HepG2 (cell line): ENCODE results near the gene HDAC5. TPM values are rescaled to one million over a fixed set of nuclear protein-coding genes. Genes with fewer than 3 reads are reported as not detected.
A peak's percentile ranks its signal among the peaks of the same experiment; 100 is the strongest.

Source experiments
- ATAC-seq: fragments of 200-7000 bp; cut with Tn5 transposase; 3 replicates; pipeline ENCODE4 v1.9.1; 2020; ENCODE audit warnings: mild to moderate bottlenecking, moderate library complexity
- BruUV-seq: library from RNA; stranded (reverse); fragments of 400-500 nt; replicated peaks from 2 replicates; lab custom pipeline; 2021; lab: Mats Ljungman, UMichigan
- CTCF ChIA-PET: fragments of 300-600 bp; formaldehyde crosslinking; extraction: SDS; loops from one replicate; lab custom pipeline; 2021; ENCODE audit warnings: low total read pairs, inconsistent platforms, low intra/inter-chr PET ratio; lab: Yijun Ruan, JAX
- POLR2A ChIA-PET: fragments of 350-600 bp; sonication (Branson Sonifier 250); formaldehyde crosslinking; loops from one replicate; lab custom pipeline; 2020; ENCODE audit warnings: antibody characterized with exemption, inconsistent platforms; lab: Yijun Ruan, JAX
- DNase-seq: peaks from one replicate; pipeline ENCODE4 v3.0.0-alpha.2; 2015; ENCODE audit warnings: low spot score
- FAIRE-seq: peaks from 3 replicates; lab custom pipeline; 2011; peaks lifted over from hg19 to GRCh38; lab: Jason Lieb, UNC
- H2AFZ ChIP-seq: one replicate; pipeline ENCODE4 v1.6.1; 2011; ENCODE audit warnings: low read length, inconsistent platforms
- H3K27ac ChIP-seq: fragments of 300-600 bp; 3 replicates; pipeline ENCODE4 v1.8.0; 2011; ENCODE audit warnings: mixed run types, mild to moderate bottlenecking, mixed read lengths, low read length, inconsistent platforms; ENCODE audit not compliant: insufficient read depth; ENCODE audit errors: extremely low read length
- H3K27me3 ChIP-seq, 2 experiments: fragments of 200-600 bp in 1 of 2; 2 replicates in 1 of 2; 3 replicates in 1 of 2; pipeline versions ENCODE4 v1.6.0 to v1.8.0; 2011; ENCODE audit warnings: low read length in 2 of 2, mild to moderate bottlenecking in 2 of 2, moderate library complexity in 2 of 2, inconsistent platforms in 1 of 2; ENCODE audit not compliant: insufficient read depth in 2 of 2, control insufficient read depth in 1 of 2
- H3K36me3 ChIP-seq, 2 experiments: fragments of 200-600 bp in 1 of 2; replicated peaks in 1 of 2; 2 replicates in 1 of 2; 3 replicates in 1 of 2; pipeline versions ENCODE4 v1.5.1 to v1.8.0; 2011; ENCODE audit warnings: low read length in 2 of 2, inconsistent platforms in 1 of 2; ENCODE audit not compliant: insufficient read depth in 2 of 2, control insufficient read depth in 1 of 2
- H3K4me1 ChIP-seq: 2 replicates; pipeline ENCODE4 v1.5.1; 2012; ENCODE audit warnings: low read length, inconsistent platforms; ENCODE audit not compliant: insufficient read depth
- H3K4me2 ChIP-seq: 2 replicates; pipeline ENCODE4 v1.6.0; 2011; ENCODE audit warnings: low read depth, low read length, inconsistent platforms
- H3K4me3 ChIP-seq, 3 experiments: fragments of 200-600 bp in 1 of 3; sonication (generic), shearing (Covaris generic) in 1 of 3; replicated peaks in 1 of 3; 2 replicates each; pipeline ENCODE4 v1.5.1; 2011 to 2016; ENCODE audit warnings: low read length in 3 of 3, inconsistent platforms in 2 of 3, low read depth in 2 of 3, mild to moderate bottlenecking in 2 of 3, control low read depth in 1 of 3, mixed read lengths in 1 of 3; ENCODE audit not compliant: insufficient read depth in 1 of 3
- H3K79me2 ChIP-seq: one replicate; pipeline ENCODE4 v1.6.1; 2011; ENCODE audit warnings: low read length, inconsistent platforms; ENCODE audit not compliant: insufficient read depth
- H3K9ac ChIP-seq: 2 replicates; pipeline ENCODE4 v1.6.0; 2011; ENCODE audit warnings: mild to moderate bottlenecking, low read depth, low read length, inconsistent platforms; ENCODE audit not compliant: insufficient read depth
- H3K9me3 ChIP-seq: 2 replicates; pipeline ENCODE4 v1.5.1; 2012; ENCODE audit warnings: mild to moderate bottlenecking, low read length
- H4K20me1 ChIP-seq: 2 replicates; pipeline ENCODE4 v1.6.0; 2011; ENCODE audit warnings: inconsistent platforms, mild to moderate bottlenecking, low read length, moderate library complexity; ENCODE audit not compliant: insufficient read depth
- ARID5B ChIP-seq: IDR thresholded peaks from 2 replicates; pipeline ENCODE4 v1.4.0; 2020; ENCODE audit warnings: mild to moderate bottlenecking, missing genetic modification reagents
- FOSL2 ChIP-seq: sonication (generic); formaldehyde crosslinking; IDR thresholded peaks from 2 replicates; pipeline ENCODE4 v1.4.0; 2020; ENCODE audit warnings: missing genetic modification reagents
- FOXM1 ChIP-seq: sonication (generic); formaldehyde crosslinking; IDR thresholded peaks from 2 replicates; pipeline ENCODE4 v1.5.0; 2020; ENCODE audit warnings: missing genetic modification reagents
- HOXA3 ChIP-seq: sonication (generic); formaldehyde crosslinking; IDR thresholded peaks from 2 replicates; pipeline ENCODE4 v1.5.0; 2020; ENCODE audit warnings: missing genetic modification reagents
- MEF2D ChIP-seq: sonication (generic); formaldehyde crosslinking; IDR thresholded peaks from 2 replicates; pipeline ENCODE4 v1.5.1; 2020; ENCODE audit warnings: mild to moderate bottlenecking, missing genetic modification reagents
- MEIS1 ChIP-seq: sonication (generic); formaldehyde crosslinking; IDR thresholded peaks from 2 replicates; pipeline ENCODE4 v1.9.0; 2021; ENCODE audit warnings: mild to moderate bottlenecking, missing genetic modification reagents, moderate library complexity, borderline replicate concordance
- RARA ChIP-seq: IDR thresholded peaks from 2 replicates; pipeline ENCODE4 v1.6.1; 2016; ENCODE audit warnings: missing genetic modification reagents, missing compliant biosample characterization
- REXO4 ChIP-seq: sonication (generic); formaldehyde crosslinking; IDR thresholded peaks from 2 replicates; pipeline ENCODE4 v1.8.0; 2022; ENCODE audit warnings: missing genetic modification reagents, mild to moderate bottlenecking, borderline replicate concordance
- RNF2 ChIP-seq: fragments of 450-650 bp; conservative IDR thresholded peaks from 2 replicates; pipeline ENCODE4 v1.6.1; 2016; ENCODE audit warnings: low read depth
- SAP130 ChIP-seq: IDR thresholded peaks from 2 replicates; pipeline ENCODE4 v1.6.1; 2016; ENCODE audit warnings: low read depth
- YEATS4 ChIP-seq: sonication (generic); formaldehyde crosslinking; IDR thresholded peaks from 2 replicates; pipeline ENCODE4 v1.4.0; 2020; ENCODE audit warnings: missing genetic modification reagents, borderline replicate concordance
- ZNF430 ChIP-seq: sonication (generic); formaldehyde crosslinking; IDR thresholded peaks from 2 replicates; pipeline ENCODE4 v1.9.0; 2021; ENCODE audit warnings: mild to moderate bottlenecking, missing genetic modification reagents
- ZNF563 ChIP-seq: sonication (generic); formaldehyde crosslinking; IDR thresholded peaks from 2 replicates; pipeline ENCODE4 v1.8.0; 2022; ENCODE audit warnings: mild to moderate bottlenecking, moderate library complexity, missing genetic modification reagents
- ZNF605 ChIP-seq: sonication (generic); formaldehyde crosslinking; IDR thresholded peaks from 2 replicates; pipeline ENCODE4 v1.8.0; 2022; ENCODE audit warnings: mild to moderate bottlenecking, missing genetic modification reagents
- ZNF644 ChIP-seq: IDR thresholded peaks from 2 replicates; pipeline ENCODE4 v1.6.1; 2016; ENCODE audit warnings: low read depth
- ZNF709 ChIP-seq: sonication (generic); formaldehyde crosslinking; IDR thresholded peaks from 2 replicates; pipeline ENCODE4 v1.5.0; 2020; ENCODE audit warnings: mild to moderate bottlenecking, missing genetic modification reagents
- ZNF784 ChIP-seq: sonication (generic); formaldehyde crosslinking; IDR thresholded peaks from 2 replicates; pipeline ENCODE4 v1.5.1; 2020; ENCODE audit warnings: missing genetic modification reagents, mild to moderate bottlenecking, borderline replicate concordance
- in situ Hi-C: cut with HindIII; loops from 2 replicates; pipeline ENCODE4 v1.10.0; 2017; ENCODE audit warnings: low pct_unique_long_range_greater_than_20kb; ENCODE audit not compliant: extremely low pct_ligation_motif_present
- intact Hi-C: fragments of 100-400 bp; cut with micrococcal nuclease; formaldehyde crosslinking; loops from one replicate; pipeline ENCODE4 v1.10.0; 2022; ENCODE audit not compliant: unreplicated experiment
- polyA plus RNA-seq, 8 experiments: library from polyadenylated mRNA; depleted of rRNA in 3 of 8; stranded (reverse) in 7 of 8; unstranded in 1 of 8; fragments of >200 nt; fragmentation: Illumina TruSeq in 4 of 8; extraction: Trizol in 4 of 8; gene quantifications; 2 replicates each; pipeline versions ENCODE4 v1.2.1 to v1.2.3, GENCODE V29; 2011 to 2016; ENCODE audit warnings: low read depth in 4 of 8, missing spikeins in 1 of 8, mixed read lengths in 1 of 8; ENCODE audit not compliant: insufficient read depth in 1 of 8
- total RNA-seq, 5 experiments: library from RNA; depleted of rRNA; stranded (reverse); fragments of >200 nt; fragmentation: Illumina TruSeq; extraction: Trizol; gene quantifications; 2 replicates each; pipeline ENCODE4 v1.2.3, GENCODE V29; 2016; ENCODE audit warnings: low read depth in 1 of 5
- TF ChIP-seq, protein P1 (sequence below): sonication (generic); formaldehyde crosslinking; IDR thresholded peaks from 2 replicates; pipeline ENCODE4 v1.4.0; 2020; ENCODE audit warnings: missing genetic modification reagents, mild to moderate bottlenecking, borderline replicate concordance

The HDAC5 gene
- total and polyA plus RNA-seq, 2 of the 13 experiments (the other 11 are each of a cell fraction or from before 2014, with no cell fraction given): 46.4 to 85.4 TPM

- ChIA-PET CTCF (no interaction called here), POLR2A (interaction anchor here (2.2 kb wide), 1 partner anchor 9 kb away, joined by 8 read pairs; the partner anchor contains the start of gene HDAC5)
- no peaks in the 10 kb centered on the region; a peak in 1 of 5 replicates for H3K27me3 ChIP-seq
- in situ Hi-C loops (no loop called here), intact Hi-C loops (no loop called here)
- no peaks in the 10 kb centered on the region for H3K9me3 ChIP-seq
- H3K9ac ChIP-seq: no peak overlapping the region
- no peak overlapping the region for H2AFZ ChIP-seq
- H4K20me1 ChIP-seq: no peaks in the 10 kb centered on the region
- peak; percentile 18 for FAIRE-seq
- H3K27ac ChIP-seq: no peak overlapping the region
- peaks cover 85% of the 10 kb centered on the region for H3K4me1 ChIP-seq
- no peaks in the 10 kb centered on the region for H3K79me2 ChIP-seq
- no peak overlapping the region for H3K4me3 ChIP-seq
- no TSS peak for BruUV-seq
- ATAC-seq: no peak
- H3K36me3 ChIP-seq: no peaks in the 10 kb centered on the region
- no peak for DNase-seq
- peak overlapping the region; percentile 16; the same call in 1 of the 2 replicates for H3K4me2 ChIP-seq
- TF ChIP-seq SAP130 (CRISPR knock-in tag) (0 out of 2 replicates have a peak, but pooled peaks have one; percentile 18), ZNF430 (CRISPR knock-in tag) (0 out of 2 replicates have a peak, but pooled peaks have one; percentile 22), RARA (CRISPR knock-in tag) (0 out of 2 replicates have a peak, but pooled peaks have one; percentile 7), MEIS1 (CRISPR knock-in tag) (0 out of 2 replicates have a peak, but pooled peaks have one; percentile 8), ZNF605 (CRISPR knock-in tag) (peak; percentile 61), MEF2D (peak; percentile 35; the same call in 1 of the 2 replicates), ARID5B (CRISPR knock-in tag) (0 out of 2 replicates have a peak, but pooled peaks have one; percentile 21), RNF2 (no peak), REXO4 (CRISPR knock-in tag) (no peak), FOXM1 (CRISPR knock-in tag) (no peak), ZNF563 (CRISPR knock-in tag) (0 out of 2 replicates have a peak, but pooled peaks have one; percentile 36), ZNF709 (CRISPR knock-in tag) (0 out of 2 replicates have a peak, but pooled peaks have one; percentile 14), HOXA3 (CRISPR knock-in tag) (0 out of 2 replicates have a peak, but pooled peaks have one; percentile 26), FOSL2 (CRISPR knock-in tag) (peak; percentile 85), ZNF644 (CRISPR knock-in tag) (0 out of 2 replicates have a peak, but pooled peaks have one; percentile 16), YEATS4 (CRISPR knock-in tag) (0 out of 2 replicates have a peak, but pooled peaks have one; percentile 26), ZNF784 (CRISPR knock-in tag) (0 out of 2 replicates have a peak, but pooled peaks have one; percentile 10)
- TF ChIP-seq, protein P1, sequence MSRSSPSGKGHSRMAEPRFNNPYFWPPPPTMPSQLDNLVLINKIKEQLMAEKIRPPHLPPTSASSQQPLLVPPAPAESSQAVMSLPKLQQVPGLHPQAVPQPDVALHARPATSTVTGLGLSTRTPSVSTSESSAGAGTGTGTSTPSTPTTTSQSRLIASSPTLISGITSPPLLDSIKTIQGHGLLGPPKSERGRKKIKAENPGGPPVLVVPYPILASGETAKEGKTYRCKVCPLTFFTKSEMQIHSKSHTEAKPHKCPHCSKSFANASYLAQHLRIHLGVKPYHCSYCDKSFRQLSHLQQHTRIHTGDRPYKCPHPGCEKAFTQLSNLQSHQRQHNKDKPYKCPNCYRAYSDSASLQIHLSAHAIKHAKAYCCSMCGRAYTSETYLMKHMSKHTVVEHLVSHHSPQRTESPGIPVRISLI (CRISPR knock-in tag): 0 out of 2 replicates have a peak, but pooled peaks have one; percentile 11
Observed at GRCh38 chr17:44132275-44132821, 8.9 kb upstream of the HDAC5 start.
